ENCODE measurements around the gene LTBP1. TPM values are rescaled to one million over a fixed set of nuclear protein-coding genes. Genes with fewer than 3 reads are reported as not detected.

The LTBP1 gene
- total RNA-seq, 1 experiment from 2014 or later = 28.5 TPM

DNA sequence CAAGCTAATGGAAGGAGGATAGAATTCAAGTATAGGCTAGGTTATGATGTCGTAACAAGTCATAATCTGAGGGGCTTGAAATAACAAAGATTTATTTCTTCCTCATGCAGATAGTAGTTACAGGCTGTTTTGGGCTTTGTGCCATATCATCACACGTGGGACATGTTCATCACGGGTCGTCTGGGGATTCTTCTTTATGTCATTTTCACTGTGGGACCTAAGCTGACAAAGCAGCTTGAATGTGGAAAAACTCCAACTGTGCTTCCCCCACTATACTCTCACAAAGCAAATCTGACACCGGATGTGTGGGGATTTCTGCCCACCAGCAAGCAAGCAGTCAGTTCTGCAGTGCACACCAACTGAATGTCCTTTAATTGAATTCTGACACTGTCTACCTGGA, 124.8 kb downstream of the LTBP1 start:
- Mint-ChIP-seq H3K9me3 (no peaks in the 10 kb centered on the region), H3K4me3 (no peak overlapping the region), H3K27ac (no peak overlapping the region), H3K27me3 (ENCODE audit: low read depth) (no peaks in the 10 kb centered on the region), H3K36me3 (ENCODE audit: insufficient read depth in 1 of 3, low read depth in 3 of 3) (no peaks in the 10 kb centered on the region), H3K4me1 (no peaks in the 10 kb centered on the region)
- Histone ChIP-seq H3K56ac (ENCODE audit: insufficient read length, low read depth, low read length) (no peak overlapping the region), H3K23ac (ENCODE audit: insufficient read length, low read depth, low read length) (no peak overlapping the region), H2BK12ac (ENCODE audit: insufficient read length, low read depth, low read length) (no peak overlapping the region), H3K9ac (ENCODE audit: extremely low read depth, insufficient read length, low read length) (no peak overlapping the region), H3K4me2 (ENCODE audit: insufficient read depth, insufficient read length, low read length) (no peak overlapping the region), H2BK20ac (ENCODE audit: low read depth, low read length, poor library complexity, severe bottlenecking) (no peak overlapping the region), H3K27ac (ENCODE audit: insufficient read length, low read depth, low read length) (no peak overlapping the region), H2AFZ (ENCODE audit: low read length) (no peak overlapping the region), H3K4ac (ENCODE audit: low read depth, low read length) (no peak overlapping the region), H2AK5ac (ENCODE audit: insufficient read length, low read length) (no peak overlapping the region), H4K20me1 (ENCODE audit: control insufficient read depth, insufficient read depth, insufficient read length) (no peaks in the 10 kb centered on the region), H3K14ac (ENCODE audit: insufficient read depth, low read length) (no peak overlapping the region), H4K91ac (ENCODE audit: insufficient read length, low read depth, low read length) (no peak overlapping the region), H2BK15ac (ENCODE audit: low read depth, low read length) (no peak overlapping the region), H4K5ac (ENCODE audit: insufficient read length, low read depth, low read length) (no peak overlapping the region), H3K18ac (ENCODE audit: insufficient read length, low read depth, low read length) (no peak overlapping the region), H4K8ac (replicated peaks; ENCODE audit: insufficient read length, low read depth, low read length) (no peak overlapping the region), H2BK5ac (ENCODE audit: insufficient read length, low read length) (no peak overlapping the region), H3K79me1 (ENCODE audit: insufficient read depth, low read depth, low read length, poor library complexity, severe bottlenecking) (no peaks in the 10 kb centered on the region), H3K23me2 (ENCODE audit: insufficient read length, low read depth, low read length, poor library complexity, severe bottlenecking) (no peaks in the 10 kb centered on the region), H2BK120ac (ENCODE audit: low read depth, low read length, poor library complexity, severe bottlenecking) (no peak overlapping the region), H3T11ph (ENCODE audit: low read length) (no peak overlapping the region), H3K9me3 (ENCODE audit: control insufficient read depth, low read depth, low read length) (no peaks in the 10 kb centered on the region), H3K79me2 (ENCODE audit: insufficient read depth, low read length) (no peaks in the 10 kb centered on the region; the same call in 1 of the 2 replicates), H3K27me3 (ENCODE audit: insufficient read depth, low read length) (no peaks in the 10 kb centered on the region), H3K4me1 (ENCODE audit: insufficient read depth, low read length) (no peaks in the 10 kb centered on the region)
- no peak for TF ChIP-seq CTCF (conservative IDR thresholded peaks at IDR 0.05)
- DNase-seq = no peak
- WGBS (ENCODE audit: extremely low coverage, insufficient read length, low lambda C conversion rate) = no CpG with 5 or more reads among the region's 5 CpGs
